ENCODE measurements around the gene FLII.
A peak's percentile ranks its signal among the peaks of the same experiment; 100 is the strongest.
"Not testable (repeated sequence)": the region's sequence is repeated elsewhere in the genome, so short reads cannot be mapped to it uniquely, and the experiment has no call there.

Gene FLII

GRCh38 chr17:18224053-18224386 is 34.5 kb downstream of the FLII start:
- Mint-ChIP-seq H3K4me3 (no peak overlapping the region), H3K9me3 (no peaks in the 10 kb centered on the region), H3K4me1 (peaks cover 27% of the 10 kb centered on the region), H3K27me3 (no peaks in the 10 kb centered on the region), H3K36me3 (no peaks in the 10 kb centered on the region), H3K27ac (no peak overlapping the region)

GRCh38 chr17:18218756-18219415 is 39.7 kb downstream of the FLII start:
- Mint-ChIP-seq H3K27ac (no peak overlapping the region), H3K9me3 (no peaks in the 10 kb centered on the region), H3K27me3 (no peaks in the 10 kb centered on the region), H3K4me1 (no peaks in the 10 kb centered on the region), H3K4me3 (no peak overlapping the region), H3K36me3 (no peaks in the 10 kb centered on the region)

DNA sequence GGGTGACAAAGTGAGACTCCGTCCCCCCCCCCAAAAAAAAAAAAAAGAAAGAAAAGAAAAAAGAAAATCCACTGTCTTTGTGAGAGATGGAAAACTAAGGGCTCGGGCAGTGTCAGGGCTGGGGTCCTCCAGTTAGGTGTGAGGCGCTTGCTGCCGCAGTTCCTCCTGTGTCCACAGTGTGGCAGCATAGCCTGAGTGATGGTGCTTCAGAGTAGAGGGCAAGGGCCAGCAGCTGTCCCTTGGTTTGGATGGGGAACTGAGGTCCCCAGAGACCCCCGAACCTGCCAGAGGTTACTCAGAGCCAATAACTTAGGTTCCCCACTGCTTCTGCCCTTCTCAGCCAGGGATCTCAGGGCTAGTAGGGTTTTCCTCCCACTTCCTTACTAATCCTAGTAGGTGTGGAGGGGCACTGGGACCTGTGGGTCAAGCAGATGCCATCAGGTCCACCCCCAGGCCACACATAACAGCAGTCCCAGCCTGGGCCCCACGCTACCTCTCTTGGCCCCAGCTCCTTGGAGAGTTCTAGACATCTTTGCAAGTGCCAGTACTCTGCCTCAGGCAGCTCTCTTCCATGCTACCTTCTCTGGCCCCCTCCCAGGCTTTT is 41.0 kb downstream of the FLII start:
- no peak overlapping the region for H3K4me3 Mint-ChIP-seq
- peak overlapping the region; percentile 71 for H3K27ac Mint-ChIP-seq

DNA sequence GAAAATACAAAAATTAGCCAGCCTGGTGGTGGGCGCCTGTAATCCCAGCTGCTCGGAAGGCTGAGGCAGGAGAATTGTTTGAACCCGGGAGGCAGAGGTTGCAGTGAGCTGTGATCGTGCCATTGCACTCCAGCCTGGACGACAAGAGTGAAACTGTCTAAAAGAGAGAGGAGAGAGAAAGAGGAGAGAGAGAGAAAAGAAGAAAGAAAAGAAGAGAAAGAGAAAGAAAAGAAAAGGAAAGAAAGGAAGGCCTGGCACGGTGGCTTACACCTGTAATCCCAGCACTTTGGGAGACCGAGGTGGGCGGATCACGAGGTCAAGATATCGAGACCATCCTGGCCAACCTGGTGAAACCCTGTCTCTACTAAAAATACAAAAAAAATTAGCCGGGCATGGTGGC is 41.6 kb downstream of the FLII start:
- H3K4me1 Mint-ChIP-seq, H3K27ac Mint-ChIP-seq, H3K9me3 Mint-ChIP-seq, H3K4me3 Mint-ChIP-seq, H3K27me3 Mint-ChIP-seq, H3K36me3 Mint-ChIP-seq: not testable (repeated sequence)

More for the DNA sequence above, 41.0 kb downstream of the FLII start:
- Mint-ChIP-seq H3K9me3 (no peaks in the 10 kb centered on the region), H3K4me1 (no peaks in the 10 kb centered on the region), H3K27me3 (no peaks in the 10 kb centered on the region), H3K36me3 (no peaks in the 10 kb centered on the region)

- Mint-ChIP-seq H3K4me1 (no peaks in the 10 kb centered on the region), H3K36me3 (peaks cover 5% of the 10 kb centered on the region), H3K4me3 (no peak overlapping the region), H3K27me3 (no peaks in the 10 kb centered on the region), H3K9me3 (no peaks in the 10 kb centered on the region), H3K27ac (no peak overlapping the region)
These were observed 44.8 kb downstream of the FLII start for GRCh38 chr17:18213666-18214270.

GRCh38 chr17:18208092-18208491 is 50.4 kb downstream of the FLII start:
- Mint-ChIP-seq H3K4me3 (no peak overlapping the region), H3K27ac (no peak overlapping the region), H3K36me3 (peaks cover 6% of the 10 kb centered on the region), H3K4me1 (peaks cover 4% of the 10 kb centered on the region), H3K27me3 (no peaks in the 10 kb centered on the region), H3K9me3 (no peaks in the 10 kb centered on the region)

DNA sequence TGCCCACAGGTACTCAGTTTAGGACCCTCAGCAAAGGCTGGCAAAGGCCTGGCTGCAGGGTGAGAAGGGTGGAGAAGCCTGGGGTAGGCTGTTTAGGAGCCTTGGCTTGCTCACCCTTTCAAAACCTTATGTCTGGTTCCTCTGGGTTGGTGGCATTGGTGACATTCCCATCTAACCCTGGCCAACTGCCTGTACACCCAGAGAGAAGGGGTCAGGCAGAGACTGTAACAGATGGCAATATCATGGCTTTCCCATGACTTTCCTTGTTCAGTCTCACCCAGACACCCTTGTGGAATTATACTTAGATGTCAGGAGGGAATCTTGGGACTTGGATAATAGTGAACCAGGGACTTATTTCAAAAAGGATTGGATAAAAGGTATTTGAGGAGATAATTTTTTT is 51.6 kb downstream of the FLII start:
- Mint-ChIP-seq H3K9me3 (no peaks in the 10 kb centered on the region), H3K27me3 (no peaks in the 10 kb centered on the region), H3K4me1 (peaks cover 4% of the 10 kb centered on the region), H3K27ac (no peak overlapping the region), H3K36me3 (peaks cover 6% of the 10 kb centered on the region), H3K4me3 (no peak overlapping the region)

DNA sequence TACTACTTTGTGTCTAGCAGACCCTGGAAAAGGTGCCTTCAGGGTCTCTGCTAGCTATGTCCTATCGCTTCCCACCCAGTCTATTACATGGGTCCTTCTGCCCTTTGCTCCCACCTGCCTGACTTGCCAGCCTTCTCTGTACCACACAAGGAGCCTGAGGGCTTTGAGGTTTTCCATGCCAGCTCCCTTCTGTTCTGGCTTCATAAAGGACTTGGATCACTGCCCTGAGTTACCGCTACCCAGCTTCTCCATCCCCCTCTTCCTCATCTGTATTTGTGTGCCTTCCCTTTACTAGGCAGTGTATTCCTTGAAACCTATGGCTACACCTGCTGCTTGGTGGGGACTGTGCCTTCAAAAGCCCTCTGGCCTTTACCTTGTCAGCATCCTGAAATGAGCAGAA is 52.7 kb downstream of the FLII start:
- H3K4me1 Mint-ChIP-seq: peaks cover 14% of the 10 kb centered on the region
- H3K27ac Mint-ChIP-seq: no peak overlapping the region
- H3K36me3 Mint-ChIP-seq: peaks cover 6% of the 10 kb centered on the region
- H3K27me3 Mint-ChIP-seq: no peaks in the 10 kb centered on the region
- no peaks in the 10 kb centered on the region for H3K9me3 Mint-ChIP-seq
- H3K4me3 Mint-ChIP-seq: no peak overlapping the region

GRCh38 chr17:18203308-18203707 is 55.2 kb downstream of the FLII start:
- no peaks in the 10 kb centered on the region for H3K9me3 Mint-ChIP-seq
- no peak overlapping the region for H3K4me3 Mint-ChIP-seq
- peaks cover 31% of the 10 kb centered on the region for H3K4me1 Mint-ChIP-seq
- peak overlapping the region; percentile 59 for H3K27ac Mint-ChIP-seq
- no peaks in the 10 kb centered on the region for H3K27me3 Mint-ChIP-seq
- H3K36me3 Mint-ChIP-seq: peaks cover 4% of the 10 kb centered on the region

DNA sequence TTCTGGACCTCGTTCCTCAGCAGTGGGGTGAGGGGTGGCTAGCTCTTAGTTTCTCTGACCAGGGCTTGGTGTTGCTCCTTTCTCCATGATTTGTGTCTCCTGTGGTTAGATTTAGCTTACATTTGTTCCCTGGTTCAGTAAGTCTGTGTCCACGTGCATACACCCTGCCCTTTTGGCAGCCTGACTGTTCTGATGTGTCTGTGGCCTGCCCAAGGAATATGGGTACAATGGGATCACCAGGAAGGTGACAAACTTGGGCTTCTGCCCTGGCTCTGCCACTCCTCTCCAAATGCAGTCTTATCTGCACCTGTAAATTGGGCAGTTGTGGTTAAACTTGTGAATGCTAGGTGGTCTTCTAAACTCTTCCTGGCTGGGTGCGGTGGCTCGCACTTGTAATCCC is 57.4 kb downstream of the FLII start:
- no peak overlapping the region for H3K4me3 Mint-ChIP-seq
- peaks cover 52% of the 10 kb centered on the region for H3K4me1 Mint-ChIP-seq
- H3K27ac Mint-ChIP-seq: peak overlapping the region; percentile 4
- H3K9me3 Mint-ChIP-seq: no peaks in the 10 kb centered on the region
- H3K36me3 Mint-ChIP-seq: peaks cover 6% of the 10 kb centered on the region
- H3K27me3 Mint-ChIP-seq: no peaks in the 10 kb centered on the region

DNA sequence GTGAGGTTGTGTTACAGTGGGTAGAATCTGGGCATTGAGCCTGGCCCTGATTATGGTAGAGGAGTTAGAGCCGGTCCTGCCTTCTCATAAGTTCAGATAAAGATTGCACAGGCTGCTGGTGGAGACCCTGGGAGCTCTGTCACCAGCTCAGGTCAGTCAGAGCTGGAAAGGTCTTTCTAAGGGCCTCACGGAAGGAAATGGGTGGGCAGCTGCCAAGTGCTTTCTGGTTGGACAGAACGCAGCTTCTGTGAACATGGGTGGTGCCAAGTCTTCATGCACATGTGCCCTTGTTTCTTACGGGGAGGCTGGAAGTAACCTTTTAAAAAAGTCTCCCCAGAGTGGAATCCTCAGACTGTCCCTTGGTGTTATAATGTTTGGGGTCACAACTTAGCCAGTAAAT is 60.0 kb downstream of the FLII start:
- Mint-ChIP-seq H3K27ac (peak overlapping the region; percentile 64), H3K36me3 (peaks cover 12% of the 10 kb centered on the region), H3K27me3 (no peaks in the 10 kb centered on the region), H3K9me3 (no peaks in the 10 kb centered on the region), H3K4me1 (peaks cover 73% of the 10 kb centered on the region), H3K4me3 (peak overlapping the region; percentile 13)

GRCh38 chr17:18197535-18198194 is 60.9 kb downstream of the FLII start:
- Mint-ChIP-seq H3K36me3 (peaks cover 12% of the 10 kb centered on the region), H3K4me3 (no peak overlapping the region)

DNA sequence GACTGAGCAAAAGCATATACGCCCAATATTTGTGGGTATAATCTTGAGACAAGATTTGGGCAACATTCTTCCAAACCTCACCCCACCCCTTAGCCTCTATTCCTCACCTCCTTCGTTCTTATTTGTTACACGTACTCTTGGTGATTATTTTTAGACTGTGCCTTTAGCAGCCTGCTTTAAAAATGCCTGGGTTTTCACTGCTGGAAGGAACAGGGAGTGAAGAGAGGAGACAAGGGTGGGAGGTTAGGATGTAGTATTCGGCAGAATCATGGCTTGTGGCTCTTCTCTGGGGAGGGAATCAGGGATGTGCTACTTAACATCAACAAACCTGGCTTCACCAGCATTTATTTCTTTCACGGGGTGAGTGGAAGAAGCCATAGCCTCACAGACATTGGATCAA is 63.3 kb downstream of the FLII start:
- Mint-ChIP-seq H3K4me3 (no peak overlapping the region), H3K9me3 (no peaks in the 10 kb centered on the region), H3K27ac (no peak overlapping the region), H3K27me3 (no peaks in the 10 kb centered on the region), H3K36me3 (peaks cover 12% of the 10 kb centered on the region), H3K4me1 (peaks cover 82% of the 10 kb centered on the region)

More at GRCh38 chr17:18197535-18198194, 60.9 kb downstream of the FLII start:
- Mint-ChIP-seq H3K4me1 (peaks cover 72% of the 10 kb centered on the region), H3K9me3 (no peaks in the 10 kb centered on the region), H3K27ac (peak overlapping the region; percentile 47), H3K27me3 (no peaks in the 10 kb centered on the region)
